VCaP (cell line): ENCODE data around the gene AKAP4.

Experiments used
- H3K27ac ChIP-seq: fragments of 450-650 bp; 2 replicates; pipeline ENCODE4 v1.5.1; 2017
- TF ChIP-seq, protein P1 (sequence below): fragments of 450-650 bp; conservative IDR thresholded peaks from 2 replicates; pipeline ENCODE4 v1.5.1; 2017; ENCODE audit warnings: mild to moderate bottlenecking, moderate library complexity

The AKAP4 gene

GRCh38 chrX:50188859-50189600 is 11.8 kb downstream of the AKAP4 start:
- TF ChIP-seq, protein P1, sequence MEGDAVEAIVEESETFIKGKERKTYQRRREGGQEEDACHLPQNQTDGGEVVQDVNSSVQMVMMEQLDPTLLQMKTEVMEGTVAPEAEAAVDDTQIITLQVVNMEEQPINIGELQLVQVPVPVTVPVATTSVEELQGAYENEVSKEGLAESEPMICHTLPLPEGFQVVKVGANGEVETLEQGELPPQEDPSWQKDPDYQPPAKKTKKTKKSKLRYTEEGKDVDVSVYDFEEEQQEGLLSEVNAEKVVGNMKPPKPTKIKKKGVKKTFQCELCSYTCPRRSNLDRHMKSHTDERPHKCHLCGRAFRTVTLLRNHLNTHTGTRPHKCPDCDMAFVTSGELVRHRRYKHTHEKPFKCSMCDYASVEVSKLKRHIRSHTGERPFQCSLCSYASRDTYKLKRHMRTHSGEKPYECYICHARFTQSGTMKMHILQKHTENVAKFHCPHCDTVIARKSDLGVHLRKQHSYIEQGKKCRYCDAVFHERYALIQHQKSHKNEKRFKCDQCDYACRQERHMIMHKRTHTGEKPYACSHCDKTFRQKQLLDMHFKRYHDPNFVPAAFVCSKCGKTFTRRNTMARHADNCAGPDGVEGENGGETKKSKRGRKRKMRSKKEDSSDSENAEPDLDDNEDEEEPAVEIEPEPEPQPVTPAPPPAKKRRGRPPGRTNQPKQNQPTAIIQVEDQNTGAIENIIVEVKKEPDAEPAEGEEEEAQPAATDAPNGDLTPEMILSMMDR = no peak
- no peak overlapping the region for H3K27ac ChIP-seq

- TF ChIP-seq, protein P1 = no peak
- no peak overlapping the region for H3K27ac ChIP-seq
Measured at GRCh38 chrX:50183891-50184290, 16.9 kb downstream of the AKAP4 start.

DNA sequence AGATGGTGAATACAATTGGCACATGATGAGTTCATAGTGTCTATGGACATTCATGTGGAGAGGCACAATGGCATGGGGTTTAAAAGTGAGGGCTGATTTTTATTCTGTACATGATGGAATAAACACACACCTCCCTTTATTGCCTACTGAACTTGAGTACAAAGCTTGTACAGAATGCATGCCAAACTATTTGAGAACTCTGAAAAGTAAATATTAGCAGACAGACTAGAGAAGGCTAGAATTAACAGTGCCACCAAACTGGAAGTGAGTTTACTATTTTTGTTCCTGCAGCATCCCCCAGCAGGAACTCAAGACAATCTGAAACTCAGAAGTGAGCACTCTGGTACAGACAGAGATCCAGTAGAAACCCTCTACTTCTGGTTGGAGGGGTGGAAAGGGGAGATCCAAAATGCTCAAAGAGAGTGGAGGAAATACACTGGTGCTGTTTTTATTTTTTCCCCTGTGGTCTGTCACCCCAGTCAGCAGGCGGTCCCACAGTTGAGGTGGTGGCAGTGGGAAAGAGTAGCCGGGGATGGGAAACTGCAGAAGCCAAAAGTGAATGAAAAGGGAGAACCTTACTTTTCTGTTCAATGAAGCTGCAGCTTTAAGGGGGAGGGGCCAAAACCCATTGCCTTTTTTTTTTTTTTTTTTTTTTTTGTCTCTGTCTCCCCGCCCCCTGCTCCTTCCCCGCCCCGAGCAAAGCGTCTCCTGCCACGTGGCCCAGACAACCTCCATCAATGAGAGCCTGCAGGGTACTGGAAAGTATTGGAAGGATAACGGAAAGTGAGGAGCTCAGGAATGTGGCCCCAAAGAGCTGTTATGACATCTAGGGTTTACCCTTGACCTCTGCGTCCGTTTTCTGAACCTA is 20.5 kb downstream of the AKAP4 start:
- H3K27ac ChIP-seq = no peak overlapping the region
- TF ChIP-seq, protein P1 = no peak

DNA sequence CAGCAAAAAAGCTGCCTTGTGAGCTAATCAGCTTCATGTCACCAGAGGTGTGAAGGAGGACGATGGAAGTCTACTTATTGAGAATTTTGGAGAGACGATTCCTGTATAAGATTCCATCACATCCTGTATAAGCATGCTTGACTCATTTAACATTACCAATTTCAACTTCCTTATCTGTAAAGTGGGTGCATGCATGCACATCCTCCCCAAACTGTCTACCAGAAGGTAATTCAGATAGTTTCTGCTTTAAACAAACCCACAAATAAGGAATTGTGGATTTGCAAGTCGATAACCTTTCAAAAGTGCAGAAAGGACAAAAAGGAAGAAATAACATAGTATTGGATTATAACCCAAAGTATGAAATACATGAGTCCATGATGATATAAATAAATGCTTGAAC is 31.1 kb downstream of the AKAP4 start:
- H3K27ac ChIP-seq = no peak overlapping the region
- TF ChIP-seq, protein P1 = no peak

GRCh38 chrX:50168241-50168687 is 32.5 kb downstream of the AKAP4 start:
- TF ChIP-seq, protein P1 = no peak
- no peak overlapping the region for H3K27ac ChIP-seq

DNA sequence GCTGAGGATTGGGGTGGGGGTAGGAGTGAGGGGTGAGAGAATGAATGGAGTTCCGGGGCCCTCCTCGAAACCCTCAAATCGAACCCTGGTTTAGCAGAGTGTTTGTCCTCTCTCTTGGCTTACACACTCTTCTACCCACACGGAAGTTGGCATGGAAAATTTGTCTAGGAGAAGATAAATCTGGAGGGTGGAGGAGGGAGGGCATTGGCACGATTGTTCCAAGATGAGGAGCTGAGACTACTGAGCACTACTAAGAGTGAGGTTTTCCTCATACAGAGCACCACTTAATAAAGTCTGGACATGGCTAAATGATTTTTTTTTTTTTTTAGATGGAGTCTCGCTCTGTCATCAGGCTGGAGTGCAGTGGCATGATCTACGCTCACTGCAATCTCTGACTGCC is 33.4 kb downstream of the AKAP4 start:
- H3K27ac ChIP-seq = no peak overlapping the region
- TF ChIP-seq, protein P1 = no peak

GRCh38 chrX:50165727-50166126 is 35.1 kb downstream of the AKAP4 start:
- no peak overlapping the region for H3K27ac ChIP-seq
- TF ChIP-seq, protein P1 = no peak
